NB4 (cell line): ENCODE data around the gene FRAS1.

Experiments
- DNase-seq: peaks from one replicate; pipeline ENCODE4 v3.0.0; 2010; ENCODE audit warnings: low read depth
- H3K4me3 ChIP-seq: one replicate; pipeline ENCODE4 v1.5.1; 2011; ENCODE audit warnings: mild to moderate bottlenecking, low read depth, low read length, moderate library complexity
- CTCF ChIP-seq: IDR thresholded peaks from one replicate; pipeline ENCODE4 v1.5.1; 2012; ENCODE audit warnings: low read depth, low read length
- MAX ChIP-seq: IDR thresholded peaks from 2 replicates; pipeline ENCODE4 v1.6.1; 2011; ENCODE audit warnings: low read depth, low read length
- MYC ChIP-seq: IDR thresholded peaks from 2 replicates; pipeline ENCODE4 v1.6.1; 2011; ENCODE audit warnings: low read depth, low read length
- POLR2A ChIP-seq: IDR thresholded peaks from 2 replicates; pipeline ENCODE4 v1.6.1; 2011; ENCODE audit warnings: mild to moderate bottlenecking; ENCODE audit not compliant: insufficient read length; ENCODE audit errors: extremely low read depth

Gene FRAS1

GRCh38 chr4:78432896-78433295 is 375.8 kb downstream of the FRAS1 start:
- H3K4me3 ChIP-seq: no peak overlapping the region
- DNase-seq: no peak
- TF ChIP-seq CTCF (no peak), MYC (no peak), MAX (no peak), POLR2A (no peak)

- DNase-seq: no peak
- no peak overlapping the region for H3K4me3 ChIP-seq
- no peak for TF ChIP-seq CTCF
- TF ChIP-seq MAX: no peak
- no peak for TF ChIP-seq POLR2A
- TF ChIP-seq MYC: no peak
These were observed 380.5 kb downstream of the FRAS1 start for GRCh38 chr4:78437608-78438088.

GRCh38 chr4:78439328-78439727 is 382.2 kb downstream of the FRAS1 start:
- no peak for TF ChIP-seq MYC
- TF ChIP-seq POLR2A: no peak
- no peak for TF ChIP-seq CTCF
- no peak for TF ChIP-seq MAX
- DNase-seq: no peak
- no peak overlapping the region for H3K4me3 ChIP-seq

- DNase-seq: no peak
- no peak overlapping the region for H3K4me3 ChIP-seq
- TF ChIP-seq CTCF: no peak
- no peak for TF ChIP-seq MAX
- TF ChIP-seq MYC: no peak
- no peak for TF ChIP-seq POLR2A
These were observed 384.6 kb downstream of the FRAS1 start for GRCh38 chr4:78441756-78442155.

GRCh38 chr4:78446619-78447018 is 389.5 kb downstream of the FRAS1 start:
- TF ChIP-seq CTCF (no peak), MYC (no peak), POLR2A (no peak), MAX (no peak)
- DNase-seq: no peak
- H3K4me3 ChIP-seq: no peak overlapping the region

- TF ChIP-seq CTCF (no peak), POLR2A (no peak), MAX (no peak), MYC (no peak)
- no peak overlapping the region for H3K4me3 ChIP-seq
- DNase-seq: no peak
These were observed 394.3 kb downstream of the FRAS1 start for GRCh38 chr4:78451407-78451806.
